ENCODE results near the gene FAM53B.

Gene FAM53B

DNA sequence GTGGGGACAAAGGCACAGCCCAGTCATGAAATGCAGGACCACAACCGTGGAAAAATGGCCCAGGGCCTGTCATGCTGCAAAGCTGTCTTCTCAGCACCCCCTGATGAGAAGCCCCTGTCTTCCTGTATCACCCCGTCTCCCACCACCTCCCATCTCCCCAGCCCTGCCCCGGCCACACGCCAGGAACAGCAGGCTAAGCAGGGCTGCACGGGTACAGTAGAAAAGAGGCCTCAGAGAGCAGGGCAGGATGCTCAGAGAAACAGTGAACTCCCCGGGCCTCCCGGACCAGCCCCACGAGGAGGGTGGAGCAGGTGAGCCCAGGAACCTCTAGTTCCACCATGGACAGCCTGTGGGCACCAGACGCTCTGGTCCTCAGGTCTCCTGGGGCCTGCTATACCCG is 77.7 kb downstream of the FAM53B start:
- TF ChIP-seq, protein P1, sequence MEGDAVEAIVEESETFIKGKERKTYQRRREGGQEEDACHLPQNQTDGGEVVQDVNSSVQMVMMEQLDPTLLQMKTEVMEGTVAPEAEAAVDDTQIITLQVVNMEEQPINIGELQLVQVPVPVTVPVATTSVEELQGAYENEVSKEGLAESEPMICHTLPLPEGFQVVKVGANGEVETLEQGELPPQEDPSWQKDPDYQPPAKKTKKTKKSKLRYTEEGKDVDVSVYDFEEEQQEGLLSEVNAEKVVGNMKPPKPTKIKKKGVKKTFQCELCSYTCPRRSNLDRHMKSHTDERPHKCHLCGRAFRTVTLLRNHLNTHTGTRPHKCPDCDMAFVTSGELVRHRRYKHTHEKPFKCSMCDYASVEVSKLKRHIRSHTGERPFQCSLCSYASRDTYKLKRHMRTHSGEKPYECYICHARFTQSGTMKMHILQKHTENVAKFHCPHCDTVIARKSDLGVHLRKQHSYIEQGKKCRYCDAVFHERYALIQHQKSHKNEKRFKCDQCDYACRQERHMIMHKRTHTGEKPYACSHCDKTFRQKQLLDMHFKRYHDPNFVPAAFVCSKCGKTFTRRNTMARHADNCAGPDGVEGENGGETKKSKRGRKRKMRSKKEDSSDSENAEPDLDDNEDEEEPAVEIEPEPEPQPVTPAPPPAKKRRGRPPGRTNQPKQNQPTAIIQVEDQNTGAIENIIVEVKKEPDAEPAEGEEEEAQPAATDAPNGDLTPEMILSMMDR (IDR thresholded peaks at IDR 0.05): no peak
- H3K27ac ChIP-seq: no peak overlapping the region
- no peak for DNase-seq (ENCODE audit: low spot score)
- no peak overlapping the region for H3K4me3 ChIP-seq

DNA sequence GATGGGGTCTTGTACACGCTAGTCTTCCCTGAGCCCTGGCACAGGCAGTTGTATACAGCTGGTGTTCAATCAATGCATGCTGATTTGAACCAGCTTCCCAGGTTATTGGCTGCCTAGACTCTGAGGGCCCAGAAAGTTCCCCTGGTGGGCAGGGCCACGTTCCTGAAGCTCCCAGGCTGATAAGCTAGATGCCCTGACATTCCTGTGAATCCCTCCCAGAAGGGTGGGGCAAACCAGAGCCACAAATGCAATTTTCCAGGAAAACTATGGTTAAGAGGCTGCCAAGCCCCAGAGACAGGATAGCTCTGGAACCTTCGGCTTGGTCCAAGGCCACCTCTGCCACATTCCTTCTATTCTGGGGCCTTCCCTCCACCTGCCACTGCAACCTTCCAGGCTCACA is 78.2 kb downstream of the FAM53B start:
- Histone ChIP-seq H3K4me3 (no peak overlapping the region), H3K27ac (no peak overlapping the region)
- TF ChIP-seq, protein P1 (IDR thresholded peaks at IDR 0.05): no peak
- DNase-seq (ENCODE audit: low spot score): no peak

DNA sequence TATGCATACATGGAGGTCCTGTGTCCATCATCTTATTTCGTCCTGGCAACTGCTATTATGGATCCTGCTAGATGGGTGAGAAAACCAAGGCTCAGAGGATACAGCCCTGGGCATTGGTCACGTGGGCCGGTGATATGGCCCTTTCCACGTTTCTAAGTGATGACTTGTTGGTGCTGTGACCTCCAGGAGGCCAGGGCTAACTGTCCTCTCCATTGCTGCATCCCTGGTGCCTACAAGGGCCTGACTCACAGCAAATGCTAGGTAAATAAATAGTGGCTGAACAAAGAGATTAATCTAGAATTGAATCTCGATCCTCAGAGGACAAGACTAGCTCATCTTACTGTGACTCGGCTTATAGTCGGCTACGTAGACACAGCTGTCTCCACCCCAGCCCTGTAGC is 78.6 kb downstream of the FAM53B start:
- no peak overlapping the region for H3K4me3 ChIP-seq
- H3K27ac ChIP-seq: no peak overlapping the region
- no peak for DNase-seq (ENCODE audit: low spot score)
- TF ChIP-seq, protein P1 (IDR thresholded peaks at IDR 0.05): no peak

DNA sequence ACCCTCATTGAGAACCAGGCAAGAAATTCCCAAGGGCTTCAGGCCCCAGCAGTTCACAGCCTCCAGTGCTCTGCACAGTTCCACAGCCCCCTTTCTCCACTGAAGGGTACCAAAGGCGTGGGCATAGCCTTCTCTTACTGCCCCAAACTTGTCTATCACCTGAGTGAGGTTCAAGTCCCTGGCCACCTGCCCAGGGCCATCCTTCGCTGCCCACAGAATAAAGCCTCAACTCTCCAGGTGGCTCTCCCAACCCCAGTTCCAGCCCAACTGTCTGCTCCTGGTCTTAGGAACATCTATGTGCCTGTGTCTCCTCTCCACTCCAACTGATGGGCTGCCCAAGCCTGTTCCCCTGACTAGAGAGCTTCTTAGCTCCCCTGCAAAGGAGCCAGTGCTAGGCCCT is 79.1 kb downstream of the FAM53B start:
- H3K4me3 ChIP-seq: no peak overlapping the region
- DNase-seq (ENCODE audit: low spot score): no peak
- TF ChIP-seq, protein P1 (IDR thresholded peaks at IDR 0.05): no peak
- H3K27ac ChIP-seq: no peak overlapping the region

DNA sequence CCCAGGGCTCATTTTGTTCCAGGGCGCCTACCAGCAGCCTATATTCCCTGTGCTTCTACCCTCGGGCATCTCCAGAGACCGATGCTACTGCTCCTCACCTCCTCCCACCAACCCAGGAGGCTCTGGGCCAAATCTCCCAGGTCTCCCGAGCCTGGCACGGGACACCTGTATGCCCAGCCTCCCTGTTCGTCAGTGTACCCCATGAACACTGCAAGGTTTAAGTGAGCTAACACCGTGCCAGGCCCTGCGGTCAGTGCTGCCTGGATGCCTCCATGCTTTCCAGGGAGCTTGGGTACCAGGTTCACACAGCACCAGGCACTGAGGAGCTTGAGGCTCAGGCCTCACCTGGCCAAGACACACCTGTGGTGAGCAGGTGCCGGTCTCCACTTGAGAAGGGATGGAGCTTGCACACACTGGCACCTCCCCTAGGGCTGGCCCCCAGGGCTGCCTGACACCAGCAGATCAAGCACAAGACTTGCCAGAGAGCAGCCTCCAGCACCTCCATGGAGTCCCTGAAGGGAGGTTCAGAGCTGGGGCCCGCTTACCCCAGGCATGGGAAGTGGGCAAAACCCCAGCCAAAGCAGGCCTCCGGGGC is 80.3 kb downstream of the FAM53B start:
- DNase-seq (ENCODE audit: low spot score): no peak
- Histone ChIP-seq H3K4me3 (no peak overlapping the region), H3K27ac (no peak overlapping the region)
- TF ChIP-seq, protein P1 (IDR thresholded peaks at IDR 0.05): no peak

DNA sequence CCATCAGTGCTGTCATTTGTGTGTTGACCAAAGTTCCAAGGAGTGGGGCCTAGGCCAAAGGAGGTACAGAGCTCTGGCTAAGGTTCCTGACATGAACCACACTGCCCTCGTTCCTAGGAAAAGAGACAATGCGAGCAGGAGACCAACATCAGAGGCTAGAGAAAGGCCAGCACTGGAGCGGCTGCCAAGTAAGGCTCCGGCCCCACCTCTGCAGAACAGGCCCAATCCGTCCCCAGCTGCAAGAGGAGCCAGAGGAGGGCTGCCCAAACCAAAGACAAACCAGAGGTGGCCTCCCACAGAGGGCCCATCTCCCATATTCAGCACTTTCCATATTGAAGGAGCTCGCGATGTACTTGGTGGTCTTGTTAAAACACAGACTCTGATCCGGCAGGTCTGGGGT is 81.0 kb downstream of the FAM53B start:
- H3K27ac ChIP-seq: no peak overlapping the region
- DNase-seq (ENCODE audit: low spot score): no peak
- TF ChIP-seq, protein P1 (IDR thresholded peaks at IDR 0.05): no peak
- H3K4me3 ChIP-seq: no peak overlapping the region

DNA sequence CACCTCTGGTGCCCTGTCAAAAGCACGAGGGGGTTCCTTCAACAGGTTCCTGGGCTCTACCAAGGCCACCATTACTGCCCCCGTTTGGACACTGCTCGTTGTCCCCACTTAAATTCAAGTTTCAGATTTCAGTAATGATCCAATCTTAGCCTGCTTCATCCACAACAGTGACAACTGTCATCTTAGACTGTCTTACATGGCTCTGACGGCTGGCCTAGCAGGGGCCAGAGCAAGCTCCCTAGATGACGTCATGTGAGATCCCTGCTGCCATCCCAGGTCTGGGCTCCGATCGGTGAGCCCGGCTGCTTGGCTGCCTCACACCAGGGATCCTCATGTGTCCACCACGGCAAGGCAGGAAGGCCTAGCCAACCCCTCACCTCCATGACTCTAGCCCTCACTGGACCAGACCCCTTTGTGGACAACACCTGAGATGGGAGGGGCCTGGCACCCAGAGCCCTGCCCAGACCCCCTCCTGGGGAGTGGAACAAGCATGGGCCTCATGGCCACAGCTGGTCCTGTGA is 82.5 kb downstream of the FAM53B start:
- TF ChIP-seq, protein P1 (IDR thresholded peaks at IDR 0.05): no peak
- no peak for DNase-seq (ENCODE audit: low spot score)
- no peak overlapping the region for H3K4me3 ChIP-seq
- H3K27ac ChIP-seq: no peak overlapping the region
